Measurements from ENCODE around the gene ADRM1. TPM values are rescaled to one million over a fixed set of nuclear protein-coding genes. Genes with fewer than 3 reads are reported as not detected.

ADRM1 gene
- total RNA-seq, 5 donors from 2014 or later (not counting 1 experiment from before 2014, with no cell fraction given): 44.7 to 80.3 (median 72.9) TPM

DNA sequence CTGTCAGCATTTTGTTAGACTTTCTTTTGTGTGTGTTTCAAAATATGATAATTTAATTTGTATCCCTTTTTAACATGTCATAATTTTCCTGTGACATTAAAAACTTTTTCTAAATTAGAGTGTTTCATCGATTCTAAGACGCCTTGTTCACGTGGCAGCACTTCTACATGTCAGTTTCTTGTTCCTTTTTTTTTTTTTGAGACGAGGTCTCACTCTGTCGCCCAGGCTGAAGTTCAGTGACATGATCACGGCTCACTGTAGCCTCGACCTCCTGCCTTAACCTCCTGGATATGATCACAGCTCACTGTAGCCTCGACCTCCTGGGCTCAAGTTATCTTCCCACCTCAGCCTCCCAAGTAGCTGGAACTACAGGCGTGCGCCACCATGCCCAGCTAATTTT lies 27.6 kb upstream of the ADRM1 start:
- Mint-ChIP-seq H3K4me3 (no peak overlapping the region), H3K4me1 (peaks cover 0 to 5% (median 0%) of the 10 kb centered on the region in 3 donors), H3K9me3 (no peaks in the 10 kb centered on the region), H3K27ac (no peak overlapping the region), H3K36me3 (peaks cover 52% of the 10 kb centered on the region), H3K27me3 (no peaks in the 10 kb centered on the region)
- no peaks in the 10 kb centered on the region for H3K9me3 ChIP-seq
- ATAC-seq (replicated peaks in 1 of 4) (no peak), DNase-seq (no peak)
- H3K27ac ChIP-seq (ENCODE audit: low read length): no peak overlapping the region
- peaks cover 27 to 57% of the 10 kb centered on the region in 2 donors for H3K36me3 ChIP-seq (ENCODE audit: control insufficient read depth in 2 of 2, extremely low read depth in 1 of 2, insufficient read depth in 1 of 2, low read length in 1 of 2)
- ChIA-PET POLR2A (no interaction called here), CTCF (no interaction called here)
- H3K27me3 ChIP-seq (replicated peaks in 1 of 2; ENCODE audit: control insufficient read depth in 2 of 2, extremely low read depth in 1 of 2, insufficient read depth in 2 of 2, low read length in 1 of 2): no peaks in the 10 kb centered on the region
- H3K4me3 ChIP-seq (ENCODE audit: control insufficient read depth in 1 of 2, extremely low read depth in 1 of 2, low read length in 1 of 2): no peak overlapping the region
- no peaks in the 10 kb centered on the region for H3K4me1 ChIP-seq (ENCODE audit: control insufficient read depth in 1 of 2, extremely low read depth in 1 of 2, insufficient read depth in 2 of 2, low read length in 2 of 2)
- WGBS (ENCODE audit: insufficient coverage): 100% methylated on average over 4 of the region's 10 CpGs

DNA sequence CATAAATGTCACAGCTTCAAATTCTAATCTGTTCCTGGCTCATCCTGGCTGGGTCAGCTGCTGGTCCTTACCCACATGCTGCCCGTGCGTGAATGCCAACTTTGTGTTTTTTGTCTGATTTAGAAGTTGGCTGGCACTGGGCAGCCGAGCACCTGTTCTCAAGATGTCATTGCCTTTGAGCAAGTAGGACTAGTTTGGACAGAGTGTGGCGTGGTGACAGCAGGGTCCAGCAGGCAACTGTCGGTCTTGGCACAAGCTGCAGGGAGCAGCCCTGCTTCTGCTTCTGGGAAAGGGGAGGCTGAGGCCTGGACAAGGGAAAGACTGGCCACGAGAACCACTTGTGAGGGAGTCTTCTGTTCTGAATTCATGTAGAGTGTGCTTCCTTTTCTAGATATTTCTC lies 26.4 kb upstream of the ADRM1 start:
- Histone ChIP-seq H3K36me3 (ENCODE audit: control insufficient read depth in 2 of 2, extremely low read depth in 1 of 2, insufficient read depth in 1 of 2, low read length in 1 of 2) (peaks cover 33 to 68% of the 10 kb centered on the region in 2 donors), H3K27me3 (replicated peaks in 1 of 2; ENCODE audit: control insufficient read depth in 2 of 2, extremely low read depth in 1 of 2, insufficient read depth in 2 of 2, low read length in 1 of 2) (no peaks in the 10 kb centered on the region), H3K27ac (ENCODE audit: low read length) (no peak overlapping the region), H3K9me3 (no peaks in the 10 kb centered on the region), H3K4me3 (ENCODE audit: control insufficient read depth in 1 of 2, extremely low read depth in 1 of 2, low read length in 1 of 2) (no peak overlapping the region), H3K4me1 (ENCODE audit: control insufficient read depth in 1 of 2, extremely low read depth in 1 of 2, insufficient read depth in 2 of 2, low read length in 2 of 2) (no peaks in the 10 kb centered on the region)
- Mint-ChIP-seq H3K27ac (no peak overlapping the region), H3K4me3 (no peak overlapping the region), H3K36me3 (peaks cover 60% of the 10 kb centered on the region), H3K27me3 (no peaks in the 10 kb centered on the region), H3K9me3 (no peaks in the 10 kb centered on the region), H3K4me1 (peaks cover 0 to 5% (median 0%) of the 10 kb centered on the region in 3 donors)
- CTCF ChIA-PET: no interaction called here
- DNase-seq (no peak), ATAC-seq (replicated peaks in 1 of 4) (no peak)
- POLR2A ChIA-PET: no interaction called here
- 89% methylated on average over 6 of the region's 6 CpGs for WGBS (ENCODE audit: insufficient coverage)

DNA sequence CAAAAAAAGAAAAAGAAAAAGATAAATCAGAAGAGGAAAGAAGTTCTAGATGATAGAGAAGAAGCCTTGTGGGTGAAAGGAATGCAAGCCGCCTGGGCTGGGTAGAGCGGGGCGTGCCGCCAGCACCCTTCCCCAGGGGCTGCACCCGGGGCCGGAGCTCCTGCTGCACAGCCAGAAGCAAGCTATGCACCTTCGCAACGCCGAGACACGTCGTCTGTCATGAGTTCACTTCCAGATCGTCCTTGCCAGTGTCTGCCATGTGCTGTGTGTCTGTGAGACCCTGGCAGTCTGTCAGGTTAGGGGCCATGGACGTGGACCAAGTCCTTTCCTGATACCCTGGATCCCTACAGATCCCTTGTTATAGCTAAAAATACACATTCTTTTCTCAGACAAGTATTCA lies 25.5 kb upstream of the ADRM1 start:
- Mint-ChIP-seq H3K36me3 (peaks cover 68% of the 10 kb centered on the region), H3K27me3 (no peaks in the 10 kb centered on the region), H3K27ac (no peak overlapping the region), H3K9me3 (no peaks in the 10 kb centered on the region), H3K4me3 (no peak overlapping the region), H3K4me1 (peaks cover 0 to 5% (median 0%) of the 10 kb centered on the region in 3 donors)
- Histone ChIP-seq H3K4me1 (ENCODE audit: control insufficient read depth in 1 of 2, extremely low read depth in 1 of 2, insufficient read depth in 2 of 2, low read length in 2 of 2) (no peaks in the 10 kb centered on the region), H3K9me3 (no peaks in the 10 kb centered on the region), H3K27me3 (replicated peaks in 1 of 2; ENCODE audit: control insufficient read depth in 2 of 2, extremely low read depth in 1 of 2, insufficient read depth in 2 of 2, low read length in 1 of 2) (no peaks in the 10 kb centered on the region), H3K36me3 (ENCODE audit: control insufficient read depth in 2 of 2, extremely low read depth in 1 of 2, insufficient read depth in 1 of 2, low read length in 1 of 2) (peaks cover 33 to 68% of the 10 kb centered on the region in 2 donors), H3K27ac (ENCODE audit: low read length) (no peak overlapping the region), H3K4me3 (ENCODE audit: control insufficient read depth in 1 of 2, extremely low read depth in 1 of 2, low read length in 1 of 2) (no peak overlapping the region)
- ChIA-PET POLR2A (no interaction called here), CTCF (no interaction called here)
- WGBS (ENCODE audit: insufficient coverage): 80% methylated on average over 12 of the region's 13 CpGs
- ATAC-seq (replicated peaks in 1 of 4): no peak
- no peak for DNase-seq

DNA sequence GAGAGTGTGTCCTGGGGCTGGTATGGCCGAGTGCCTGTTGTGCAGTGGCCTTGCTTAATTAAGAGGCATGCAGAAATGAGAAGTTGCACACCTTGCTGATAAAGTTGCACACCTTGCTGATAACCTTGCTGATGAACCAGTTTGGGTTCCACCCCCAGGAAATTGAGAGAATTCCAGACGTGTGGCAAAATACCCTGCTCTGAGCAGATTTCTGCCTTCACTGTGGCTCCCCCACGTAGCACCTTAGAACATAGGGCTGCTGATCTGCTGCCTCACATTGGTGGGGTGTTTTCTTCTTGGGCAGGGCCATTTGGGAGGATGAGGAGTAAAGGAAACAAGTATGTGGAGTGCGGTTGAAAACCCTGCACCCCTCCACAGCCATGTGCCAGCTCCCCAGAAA lies 22.5 kb upstream of the ADRM1 start:
- H3K36me3 ChIP-seq (ENCODE audit: control insufficient read depth in 2 of 2, extremely low read depth in 1 of 2, insufficient read depth in 1 of 2, low read length in 1 of 2): peaks cover 27 to 76% of the 10 kb centered on the region in 2 donors

DNA sequence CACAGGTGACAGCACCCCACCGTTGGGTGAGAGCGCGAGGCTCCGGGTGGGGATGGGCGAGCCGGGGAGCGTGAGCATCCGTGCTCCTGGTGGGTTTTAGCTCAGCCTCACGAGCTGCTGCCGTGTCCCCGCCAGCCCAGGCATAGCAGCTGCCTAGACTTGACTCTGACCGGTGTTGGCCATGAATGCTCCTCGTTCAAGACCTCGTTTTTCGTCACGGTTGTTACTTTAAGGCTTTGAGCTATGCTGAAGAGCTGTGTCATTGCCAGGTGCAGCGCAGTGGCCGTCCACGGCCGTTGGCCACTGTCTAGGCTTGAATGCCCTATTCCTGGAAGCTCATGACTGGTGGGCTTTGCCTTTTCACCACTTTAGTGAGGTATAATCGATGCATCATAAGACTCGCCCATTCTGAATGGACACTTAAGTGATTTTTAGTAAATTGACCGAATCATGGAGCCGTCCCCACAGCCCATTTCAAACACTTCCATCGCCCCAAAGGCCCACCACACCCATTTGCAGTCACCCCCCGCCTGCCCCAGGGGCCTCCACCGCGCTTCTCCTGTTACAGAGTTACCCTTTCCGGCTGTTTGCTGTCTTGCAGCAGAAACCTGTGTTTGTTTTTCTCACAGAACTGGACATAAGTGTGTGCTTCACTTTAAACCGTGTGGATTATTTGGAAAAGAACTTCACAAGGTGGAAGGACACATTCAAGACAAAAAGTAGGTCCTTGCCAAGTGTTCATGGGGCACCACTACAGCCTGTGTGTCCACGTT lies 21.4 kb upstream of the ADRM1 start:
- ChIA-PET CTCF (no interaction called here), POLR2A (interaction anchor here in 1 of 2 donors (0.6 kb wide), 1 partner anchor 1719 kb away, joined by 6 read pairs; no protein-coding TSS in a partner anchor)
- no peak for ATAC-seq (replicated peaks in 1 of 4)
- Histone ChIP-seq H3K4me3 (ENCODE audit: control insufficient read depth in 1 of 2, extremely low read depth in 1 of 2, low read length in 1 of 2) (no peak overlapping the region), H3K9me3 (no peaks in the 10 kb centered on the region), H3K27me3 (replicated peaks in 1 of 2; ENCODE audit: control insufficient read depth in 2 of 2, extremely low read depth in 1 of 2, insufficient read depth in 2 of 2, low read length in 1 of 2) (no peaks in the 10 kb centered on the region), H3K27ac (ENCODE audit: low read length) (no peak overlapping the region), H3K36me3 (ENCODE audit: control insufficient read depth in 2 of 2, extremely low read depth in 1 of 2, insufficient read depth in 1 of 2, low read length in 1 of 2) (peaks cover 35 to 77% of the 10 kb centered on the region in 2 donors), H3K4me1 (ENCODE audit: control insufficient read depth in 1 of 2, extremely low read depth in 1 of 2, insufficient read depth in 2 of 2, low read length in 2 of 2) (no peaks in the 10 kb centered on the region)
- Mint-ChIP-seq H3K4me3 (no peak overlapping the region), H3K27ac (no peak overlapping the region), H3K9me3 (no peaks in the 10 kb centered on the region), H3K4me1 (peaks cover 0 to 5% (median 0%) of the 10 kb centered on the region in 3 donors), H3K27me3 (no peaks in the 10 kb centered on the region), H3K36me3 (peaks cover 60% of the 10 kb centered on the region)
- no peak for DNase-seq
- WGBS (ENCODE audit: insufficient coverage): 98% methylated on average over 26 of the region's 31 CpGs

More for the DNA sequence above, 22.5 kb upstream of the ADRM1 start:
- Histone ChIP-seq H3K9me3 (no peaks in the 10 kb centered on the region), H3K27ac (ENCODE audit: low read length) (no peak overlapping the region), H3K4me1 (ENCODE audit: control insufficient read depth in 1 of 2, extremely low read depth in 1 of 2, insufficient read depth in 2 of 2, low read length in 2 of 2) (no peaks in the 10 kb centered on the region), H3K4me3 (ENCODE audit: control insufficient read depth in 1 of 2, extremely low read depth in 1 of 2, low read length in 1 of 2) (no peak overlapping the region), H3K27me3 (replicated peaks in 1 of 2; ENCODE audit: control insufficient read depth in 2 of 2, extremely low read depth in 1 of 2, insufficient read depth in 2 of 2, low read length in 1 of 2) (no peaks in the 10 kb centered on the region)
- no peak for DNase-seq
- H3K4me3 Mint-ChIP-seq: no peak overlapping the region
- no peaks in the 10 kb centered on the region for H3K9me3 Mint-ChIP-seq
- H3K4me1 Mint-ChIP-seq: peaks cover 0 to 5% (median 0%) of the 10 kb centered on the region in 3 donors
- H3K36me3 Mint-ChIP-seq: peaks cover 64% of the 10 kb centered on the region
- 86% methylated on average over 3 of the region's 4 CpGs for WGBS (ENCODE audit: insufficient coverage)
- CTCF ChIA-PET: no interaction called here
- H3K27ac Mint-ChIP-seq: no peak overlapping the region
- ATAC-seq (replicated peaks in 1 of 4): no peak
- POLR2A ChIA-PET: interaction anchor here in 1 of 2 donors (0.9 kb wide), 1 partner anchor 22 kb away, joined by 6 read pairs; the partner anchor contains the start of gene ADRM1
- no peaks in the 10 kb centered on the region for H3K27me3 Mint-ChIP-seq

DNA sequence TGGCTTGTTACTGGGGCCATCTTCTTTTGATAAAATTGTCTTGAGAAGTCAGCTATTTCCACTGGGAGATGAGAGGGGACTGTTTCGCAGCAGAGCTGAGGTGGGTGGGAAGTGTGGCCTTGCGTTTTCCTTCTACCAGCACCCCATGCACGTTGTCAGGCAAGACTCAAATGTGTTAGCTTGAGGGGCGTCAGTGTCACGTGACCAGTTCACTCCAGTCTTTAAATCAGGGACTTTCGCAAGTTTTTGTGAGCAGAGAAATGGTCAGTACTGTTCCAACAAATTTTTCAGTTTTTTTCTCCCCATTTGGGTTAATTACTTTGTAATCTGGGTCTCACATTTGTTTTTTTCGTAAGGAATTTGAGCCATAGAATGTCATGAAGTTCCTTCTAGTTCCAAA lies 20.7 kb upstream of the ADRM1 start:
- CTCF ChIA-PET: no interaction called here
- POLR2A ChIA-PET: no interaction called here
- Mint-ChIP-seq H3K4me3 (no peak overlapping the region), H3K27me3 (no peaks in the 10 kb centered on the region), H3K9me3 (no peaks in the 10 kb centered on the region), H3K36me3 (peaks cover 57% of the 10 kb centered on the region), H3K27ac (no peak overlapping the region), H3K4me1 (peaks cover 0 to 5% (median 0%) of the 10 kb centered on the region in 3 donors)
- no peak overlapping the region for H3K27ac ChIP-seq (ENCODE audit: low read length)
- no peak for DNase-seq
- no peaks in the 10 kb centered on the region for H3K4me1 ChIP-seq (ENCODE audit: control insufficient read depth in 1 of 2, extremely low read depth in 1 of 2, insufficient read depth in 2 of 2, low read length in 2 of 2)
- no peaks in the 10 kb centered on the region for H3K27me3 ChIP-seq (replicated peaks in 1 of 2; ENCODE audit: control insufficient read depth in 2 of 2, extremely low read depth in 1 of 2, insufficient read depth in 2 of 2, low read length in 1 of 2)
- WGBS (ENCODE audit: insufficient coverage): 97% methylated on average over 6 of the region's 7 CpGs
- no peak overlapping the region for H3K4me3 ChIP-seq (ENCODE audit: control insufficient read depth in 1 of 2, extremely low read depth in 1 of 2, low read length in 1 of 2)
- H3K36me3 ChIP-seq (ENCODE audit: control insufficient read depth in 2 of 2, extremely low read depth in 1 of 2, insufficient read depth in 1 of 2, low read length in 1 of 2): peaks cover 31 to 83% of the 10 kb centered on the region in 2 donors
- H3K9me3 ChIP-seq: no peaks in the 10 kb centered on the region
- ATAC-seq (replicated peaks in 1 of 4): no peak

All from T-cell (primary cell).